ENCODE measurements around the gene SUSD6. TPM values are rescaled to one million over a fixed set of nuclear protein-coding genes. Genes with fewer than 3 reads are reported as not detected.

Gene SUSD6
- total and polyA plus RNA-seq, 9 of the 15 experiments (the other 6 are each of a cell fraction or from before 2014, with no cell fraction given), result 2.9 to 20.7 (median 5.6) TPM

- TF ChIP-seq TCFL5 (CRISPR knock-in tag; conservative IDR thresholded peaks at IDR 0.05) (no peak), ATF7 (IDR thresholded peaks at IDR 0.05) (no peak), ATF6 (CRISPR knock-in tag; IDR thresholded peaks at IDR 0.05) (no peak), PRMT5 (CRISPR knock-in tag; IDR thresholded peaks at IDR 0.05) (no peak), HNRNPL (IDR thresholded peaks at IDR 0.05; ENCODE audit: low read depth, low read length) (no peak), HCFC1 (IDR thresholded peaks at IDR 0.05; ENCODE audit: low read depth, low read length) (no peak), RBM14 (IDR thresholded peaks at IDR 0.05; ENCODE audit: borderline replicate concordance, insufficient read depth, low read depth, low read length) (no peak), ESRRA (IDR thresholded peaks at IDR 0.05; ENCODE audit: borderline replicate concordance, low read depth) (no peak), DACH1 (IDR thresholded peaks at IDR 0.05; ENCODE audit: partially characterized antibody) (no peak), SP1 (CRISPR knock-in tag; IDR thresholded peaks at IDR 0.05) (no peak)
Observed at GRCh38 chr14:69713993-69714679, 102.7 kb downstream of the SUSD6 start (continued).
